SK-N-SH (cell line): ENCODE measurements around the gene AP2A1. TPM values are rescaled to one million over a fixed set of nuclear protein-coding genes. Genes with fewer than 3 reads are reported as not detected.

Source experiments
- CTCF ChIA-PET: fragments of 300-600, 350-600 bp; formaldehyde crosslinking; extraction: SDS; loops from one replicate; lab custom pipeline; 2021; lab: Yijun Ruan, JAX
- POLR2A ChIA-PET: fragments of 350-600 bp; sonication (Branson Sonifier 250); formaldehyde crosslinking; extraction: SDS; loops from one replicate; lab custom pipeline; 2020; ENCODE audit warnings: antibody characterized with exemption, inconsistent platforms; lab: Yijun Ruan, JAX
- DNase-seq: peaks from one replicate; pipeline ENCODE4 v3.0.0; 2012
- H2AFZ ChIP-seq: fragments of 200-600 bp; sonication (generic); 2 replicates; pipeline ENCODE4 v1.8.1; 2016; ENCODE audit warnings: antibody characterized with exemption, mild to moderate bottlenecking, low read depth
- H3F3A ChIP-seq: fragments of 200-600 bp; sonication (generic); replicated peaks from 2 replicates; pipeline ENCODE3; 2016; ENCODE audit warnings: antibody characterized with exemption, mild to moderate bottlenecking; ENCODE audit not compliant: insufficient read depth
- H3K27ac ChIP-seq, 2 experiments: fragments of 200-500 bp in 1 of 2; fragments of 200-600 bp in 1 of 2; sonication (Bioruptor generic) in 1 of 2; sonication (generic), shearing (Covaris generic) in 1 of 2; 2 replicates each; pipeline versions ENCODE4 v1.5.1 to v1.6.1; 2014 to 2016; ENCODE audit warnings: low read depth in 2 of 2, inconsistent platforms in 1 of 2, low read length in 1 of 2, mild to moderate bottlenecking in 1 of 2, mixed read lengths in 1 of 2
- H3K27me3 ChIP-seq: fragments of 200-600 bp; sonication (generic), shearing (Covaris generic); 2 replicates; pipeline ENCODE4 v1.6.1; 2016; ENCODE audit warnings: mixed run types; ENCODE audit not compliant: insufficient read depth
- H3K36me3 ChIP-seq, 2 experiments: fragments of 200-500 bp in 1 of 2; fragments of 200-600 bp in 1 of 2; sonication (Bioruptor generic) in 1 of 2; sonication (generic) in 1 of 2; replicated peaks in 1 of 2; 2 replicates each; pipeline versions ENCODE3 to v1.5.1; 2014 to 2016; ENCODE audit warnings: low read length in 1 of 2, mild to moderate bottlenecking in 1 of 2; ENCODE audit not compliant: insufficient read depth in 2 of 2, control insufficient read depth in 1 of 2
- H3K4me1 ChIP-seq, 2 experiments: fragments of 200-500 bp in 1 of 2; fragments of 200-600 bp in 1 of 2; sonication (Bioruptor generic) in 1 of 2; sonication (generic), shearing (Covaris generic) in 1 of 2; 2 replicates each; pipeline versions ENCODE4 v1.5.1 to v1.6.1; 2014 to 2016; ENCODE audit warnings: low read depth in 1 of 2, low read length in 1 of 2, mixed run types in 1 of 2; ENCODE audit not compliant: insufficient read depth in 2 of 2, control insufficient read depth in 1 of 2
- H3K4me2 ChIP-seq: fragments of 200-600 bp; sonication (generic), shearing (Covaris generic); 2 replicates; pipeline ENCODE4 v1.6.1; 2017; ENCODE audit warnings: mixed run types
- H3K4me3 ChIP-seq, 2 experiments: fragments of 200-500 bp in 1 of 2; fragments of 200-600 bp in 1 of 2; sonication (Bioruptor generic) in 1 of 2; sonication (generic), shearing (Covaris generic) in 1 of 2; 2 replicates each; pipeline versions ENCODE4 v1.5.1 to v1.8.1; 2014 to 2016; ENCODE audit warnings: low read depth in 2 of 2, inconsistent platforms in 1 of 2, low read length in 1 of 2, mild to moderate bottlenecking in 1 of 2, mixed read lengths in 1 of 2, moderate library complexity in 1 of 2
- H3K79me2 ChIP-seq: fragments of 200-600 bp; sonication (generic); 2 replicates; pipeline ENCODE4 v1.8.1; 2017; ENCODE audit warnings: mild to moderate bottlenecking; ENCODE audit not compliant: insufficient read depth
- H3K9ac ChIP-seq: fragments of 200-600 bp; sonication (generic); 2 replicates; pipeline ENCODE4 v1.6.1; 2017; ENCODE audit warnings: mixed run types
- H3K9me2 ChIP-seq: fragments of 200-600 bp; sonication (generic); 2 replicates; pipeline ENCODE4 v1.6.1; 2017; ENCODE audit warnings: mixed run types
- H3K9me3 ChIP-seq: fragments of 200-600 bp; sonication (generic); 2 replicates; pipeline ENCODE4 v1.6.1; 2017; ENCODE audit warnings: mixed run types, mild to moderate bottlenecking, moderate library complexity
- H4K20me1 ChIP-seq: fragments of 200-600 bp; sonication (generic); 2 replicates; pipeline ENCODE4 v1.6.1; 2017; ENCODE audit warnings: mild to moderate bottlenecking, mixed run types; ENCODE audit not compliant: insufficient read depth
- CTCF ChIP-seq: fragments of 200-600 bp; sonication (generic); IDR thresholded peaks from 2 replicates; pipeline ENCODE4 v1.6.1; 2017; ENCODE audit warnings: antibody characterized with exemption, mild to moderate bottlenecking, moderate library complexity
- FOXJ3 ChIP-seq: sonication (generic); formaldehyde crosslinking; IDR thresholded peaks from 2 replicates; pipeline ENCODE4 v1.5.1; 2020; ENCODE audit warnings: mild to moderate bottlenecking, missing genetic modification reagents
- GATA2 ChIP-seq: sonication (generic); formaldehyde crosslinking; IDR thresholded peaks from 2 replicates; pipeline ENCODE4 v1.5.0; 2020; ENCODE audit warnings: mild to moderate bottlenecking, missing genetic modification reagents
- MXI1 ChIP-seq: IDR thresholded peaks from 2 replicates; pipeline ENCODE4 v1.6.1; 2012; ENCODE audit warnings: mild to moderate bottlenecking, low read depth, low read length, improper control_type of control experiment
- POLR2AphosphoS5 ChIP-seq: IDR thresholded peaks from 2 replicates; pipeline ENCODE4 v1.6.1; 2012; ENCODE audit warnings: low read depth, low read length
- RAD21 ChIP-seq: IDR thresholded peaks from 2 replicates; pipeline ENCODE4 v1.6.1; 2012; ENCODE audit warnings: mild to moderate bottlenecking, low read length
- RCOR1 ChIP-seq: fragments of 150-350 bp; IDR thresholded peaks from 2 replicates; pipeline ENCODE4 v1.6.1; 2017; ENCODE audit warnings: antibody characterized with exemption, low read length
- RFX5 ChIP-seq: IDR thresholded peaks from 2 replicates; pipeline ENCODE4 v1.6.1; 2012; ENCODE audit warnings: mild to moderate bottlenecking, improper control_type of control experiment, low read length
- RXRA ChIP-seq: IDR thresholded peaks from 2 replicates; pipeline ENCODE4 v1.4.0; 2012; ENCODE audit warnings: low read depth, mild to moderate bottlenecking, borderline replicate concordance
- SIN3A ChIP-seq: IDR thresholded peaks from 2 replicates; pipeline ENCODE4 v1.6.1; 2012; ENCODE audit warnings: low read depth, mild to moderate bottlenecking, low read length, moderate library complexity, borderline replicate concordance
- SMC3 ChIP-seq: IDR thresholded peaks from 2 replicates; pipeline ENCODE4 v1.6.1; 2012; ENCODE audit warnings: low read depth, low read length, improper control_type of control experiment
- YY1 ChIP-seq: IDR thresholded peaks from 2 replicates; pipeline ENCODE4 v1.4.0; 2012; ENCODE audit warnings: low read depth, mild to moderate bottlenecking
- WGBS: methylation state at CpG from one replicate; pipeline ENCODE4 v1.1.6; 2017; ENCODE audit warnings: low lambda C conversion rate; 5-methylcytosine and 5-hydroxymethylcytosine counted together
- polyA plus RNA-seq, 3 experiments: library from polyadenylated mRNA; depleted of rRNA; stranded (reverse); fragments of >200 nt; gene quantifications; 2 replicates each; pipeline ENCODE4 v1.2.3, GENCODE V29; 2012
- TF ChIP-seq, protein P1 (sequence below): IDR thresholded peaks from 2 replicates; pipeline ENCODE4 v1.4.0; 2012; ENCODE audit warnings: low read depth, borderline replicate concordance

The AP2A1 gene
- polyA plus RNA-seq, 1 of the 3 experiments (the other 2 are of a cell fraction), result 74.8 TPM

DNA sequence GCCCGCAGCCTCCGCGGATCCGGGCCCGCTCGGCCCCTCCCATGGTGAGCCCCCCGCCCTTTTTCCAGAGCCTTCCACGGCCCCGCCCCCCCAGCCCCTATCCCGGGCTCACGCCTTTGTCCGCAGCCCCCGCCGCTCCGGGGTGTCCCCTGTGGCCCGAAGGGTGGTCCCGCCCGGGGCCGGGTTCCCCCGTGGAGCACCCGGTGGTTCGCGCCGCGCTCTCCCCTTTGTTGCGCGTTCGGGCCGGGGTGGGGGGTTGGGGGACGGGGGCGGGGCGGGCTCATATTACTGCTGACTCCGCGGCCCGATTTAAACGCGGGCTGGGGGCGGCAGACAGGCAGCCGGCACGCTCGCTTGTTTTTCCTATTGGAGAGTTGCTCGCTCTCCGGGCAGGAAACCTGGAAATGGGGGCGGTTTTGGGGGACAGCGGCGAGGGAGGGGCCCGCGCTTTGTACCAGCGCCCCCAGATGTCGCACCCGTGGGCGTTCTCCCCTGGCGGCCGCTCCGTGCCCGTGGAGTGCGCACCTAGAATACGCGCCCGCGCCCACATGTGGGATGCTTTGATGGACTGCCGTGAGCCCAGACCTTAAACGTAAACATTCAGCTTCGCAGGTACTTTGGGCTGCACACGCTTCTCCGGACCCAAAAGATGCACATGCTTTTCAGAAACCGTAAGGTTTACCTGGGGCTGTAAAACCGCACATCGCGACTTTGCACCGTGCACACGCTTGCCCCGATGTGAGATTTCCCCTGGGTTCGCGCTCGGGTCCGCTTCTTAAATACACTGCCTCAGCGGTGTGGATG, 84.9 kb downstream of the AP2A1 start:
- DNase-seq, result peak; percentile 80
- Histone ChIP-seq H3K4me2 (peak overlapping the region; percentile 90), H3K79me2 (peaks cover 53% of the 10 kb centered on the region), H3K9me3 (no peaks in the 10 kb centered on the region), H3K36me3 (peaks cover 9 to 12% of the 10 kb centered on the region in 2 experiments), H2AFZ (no peak overlapping the region), H3K4me3 (peak overlapping the region; percentile 77 to 89), H3K27me3 (no peaks in the 10 kb centered on the region), H3K4me1 (peaks cover 15 to 32% of the 10 kb centered on the region in 2 experiments; a peak in 3 of 4 replicates), H3F3A (peaks cover 49% of the 10 kb centered on the region), H3K9me2 (no peaks in the 10 kb centered on the region), H4K20me1 (peaks cover 49% of the 10 kb centered on the region), H3K27ac (peak overlapping the region in 1 of 2 experiments; percentile 97; a peak in 2 of 4 replicates), H3K9ac (peak overlapping the region; percentile 42; the same call in 1 of the 2 replicates)
- CTCF ChIA-PET, result interaction anchor here (0.7 to 4.2 kb wide), 7 partner anchors 11 to 101 kb away, joined by 3 to 20 read pairs (median 4); no protein-coding TSS in a partner anchor
- peak; percentile 38; the same call in 1 of the 2 replicates for TF ChIP-seq SIN3A
- no peak for TF ChIP-seq RCOR1
- POLR2A ChIA-PET, result interaction anchor here (1.3 to 3.2 kb wide), 7 partner anchors 9 to 164 kb away, joined by 4 to 25 read pairs (median 15); partner anchors contain the start of genes AKT1S1, FUZ and TBC1D17
- WGBS, result 11% methylated on average over 36 of the region's 78 CpGs

DNA sequence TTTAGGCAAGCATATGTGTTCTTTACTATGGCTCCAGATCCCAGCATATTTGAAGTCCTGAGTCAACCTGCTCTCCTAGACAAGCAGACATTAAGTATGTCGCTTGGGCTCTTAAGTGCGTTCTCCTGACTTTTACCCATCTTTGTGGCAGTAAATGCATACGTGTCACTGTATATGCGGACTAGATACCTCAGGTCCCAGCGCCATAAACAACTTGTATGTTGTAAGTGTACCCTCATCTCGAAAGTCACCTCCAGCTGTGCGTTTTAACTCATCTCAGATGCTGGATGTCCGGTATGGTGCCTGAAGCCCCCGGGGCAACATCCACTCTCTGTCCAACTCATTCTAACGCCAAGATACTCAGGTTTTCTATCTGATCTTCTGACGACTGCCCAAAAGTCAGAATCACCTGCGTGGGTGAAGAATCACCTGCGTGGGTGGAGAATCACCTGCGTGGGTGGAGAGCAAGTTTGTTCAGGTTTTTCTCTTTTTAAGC, 85.9 kb downstream of the AP2A1 start:
- peak overlapping the region; percentile 42; the same call in 1 of the 2 replicates for H3K9ac ChIP-seq
- POLR2A ChIA-PET, result interaction anchor here (3.2 kb wide), 2 partner anchors 8 to 12 kb away, joined by 16 to 25 read pairs; no protein-coding TSS in a partner anchor

More for the DNA sequence above, 85.9 kb downstream of the AP2A1 start:
- peak overlapping the region; percentile 90 for H3K4me2 ChIP-seq
- no peaks in the 10 kb centered on the region for H3K9me2 ChIP-seq
- peaks cover 52% of the 10 kb centered on the region for H3F3A ChIP-seq
- peak overlapping the region; percentile 77 to 89 for H3K4me3 ChIP-seq
- CTCF ChIA-PET, result interaction anchor here (0.6 to 4.2 kb wide), 3 partner anchors 11 to 48 kb away, joined by 3 to 20 read pairs (median 3); no protein-coding TSS in a partner anchor
- H3K36me3 ChIP-seq, result peaks cover 12 to 18% of the 10 kb centered on the region in 2 experiments
- peaks cover 53% of the 10 kb centered on the region for H3K79me2 ChIP-seq
- no peak overlapping the region for H2AFZ ChIP-seq
- no peaks in the 10 kb centered on the region for H3K9me3 ChIP-seq
- H3K4me1 ChIP-seq, result peaks cover 15 to 32% of the 10 kb centered on the region in 2 experiments; a peak in 3 of 4 replicates
- peaks cover 54% of the 10 kb centered on the region for H4K20me1 ChIP-seq
- TF ChIP-seq SMC3 (no peak), FOXJ3 (no peak), RAD21 (no peak), RXRA (no peak), RFX5 (no peak), RCOR1 (no peak), GATA2 (CRISPR knock-in tag) (no peak), POLR2AphosphoS5 (no peak), YY1 (no peak), CTCF (no peak), MXI1 (no peak)
- TF ChIP-seq, protein P1, sequence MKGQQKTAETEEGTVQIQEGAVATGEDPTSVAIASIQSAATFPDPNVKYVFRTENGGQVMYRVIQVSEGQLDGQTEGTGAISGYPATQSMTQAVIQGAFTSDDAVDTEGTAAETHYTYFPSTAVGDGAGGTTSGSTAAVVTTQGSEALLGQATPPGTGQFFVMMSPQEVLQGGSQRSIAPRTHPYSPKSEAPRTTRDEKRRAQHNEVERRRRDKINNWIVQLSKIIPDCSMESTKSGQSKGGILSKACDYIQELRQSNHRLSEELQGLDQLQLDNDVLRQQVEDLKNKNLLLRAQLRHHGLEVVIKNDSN, result no peak
- WGBS, result 44% methylated on average over 14 of the region's 14 CpGs
- DNase-seq, result no peak
- H3K27me3 ChIP-seq, result no peaks in the 10 kb centered on the region
- H3K27ac ChIP-seq, result no peak overlapping the region; a peak in 1 of 4 replicates
